ENCODE measurements around the gene STIP1. TPM values are rescaled to one million over a fixed set of nuclear protein-coding genes. Genes with fewer than 3 reads are reported as not detected.

The STIP1 gene
- total and polyA plus RNA-seq, 10 of the 15 experiments (the other 5 are each of a cell fraction or from before 2014, with no cell fraction given) = 25.2 to 291 (median 191) TPM

DNA sequence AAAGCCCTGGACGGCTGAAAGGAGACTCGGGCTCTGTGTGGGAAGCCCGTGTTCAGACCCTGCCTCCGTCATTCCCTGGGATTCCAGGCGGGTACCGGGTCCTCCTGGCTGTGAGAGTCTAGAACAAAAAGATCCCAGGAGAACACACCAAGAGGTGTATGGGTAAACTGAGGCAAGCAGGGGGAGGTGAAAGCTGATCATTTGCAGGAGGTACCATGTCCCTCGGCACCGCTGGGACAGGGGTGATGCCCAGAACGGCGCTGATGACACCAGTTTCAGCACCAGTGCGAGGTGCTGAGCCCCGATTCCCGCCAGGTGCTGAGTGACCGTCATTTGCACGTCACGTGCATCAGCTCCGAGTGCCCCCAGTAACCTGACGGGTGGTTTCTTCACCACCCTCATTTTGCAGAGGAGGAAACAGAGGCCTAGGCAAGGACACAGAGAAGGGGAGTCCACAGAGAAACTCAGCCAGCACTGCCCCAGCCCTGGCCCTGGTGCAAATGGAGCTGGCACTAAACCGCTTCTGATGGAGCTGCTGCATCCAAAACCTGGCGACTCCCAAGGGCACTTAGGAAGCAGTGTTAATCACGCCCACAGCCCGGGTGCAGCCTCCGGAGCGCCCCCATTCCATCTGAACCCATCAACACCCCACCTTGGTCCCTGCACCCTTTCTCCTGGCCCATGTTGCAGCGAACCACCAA, 36.9 kb upstream of the STIP1 start:
- Histone ChIP-seq H3K27ac (ENCODE audit: control insufficient read depth, insufficient read depth) (no peak overlapping the region), H3K36me3 (ENCODE audit: control insufficient read depth in 2 of 2, insufficient read depth in 2 of 2, low read length in 1 of 2) (no peaks in the 10 kb centered on the region), H3K9ac (ENCODE audit: control insufficient read depth, insufficient read depth, low read length) (no peak overlapping the region), H3K27me3 (replicated peaks in 1 of 2; ENCODE audit: control insufficient read depth in 2 of 2, insufficient read depth in 2 of 2, low read length in 1 of 2) (no peaks in the 10 kb centered on the region), H2AFZ (ENCODE audit: control insufficient read depth, low read depth, low read length) (no peak overlapping the region), H3K4me1 (ENCODE audit: control insufficient read depth, insufficient read depth, low read length) (no peaks in the 10 kb centered on the region; the same call in 1 of the 2 replicates), H3K4me3 (no peak overlapping the region), H3K4me2 (ENCODE audit: control insufficient read depth, insufficient read depth) (no peak overlapping the region), H3K9me3 (replicated peaks; ENCODE audit: control insufficient read depth, insufficient read depth, low read length) (no peaks in the 10 kb centered on the region), H3K79me2 (ENCODE audit: control insufficient read depth, insufficient read depth, low read length) (no peaks in the 10 kb centered on the region), H4K20me1 (ENCODE audit: control insufficient read depth, insufficient read depth) (0 out of 2 replicates have a peak, but pooled peaks cover 3% of the 10 kb centered on the region)
- ATAC-seq (no peak), DNase-seq (ENCODE audit: low read depth, low spot score) (no peak), FAIRE-seq (no peak)
- CTCF ChIA-PET = interaction anchor here (0.5 to 8.8 kb wide), 13 partner anchors 14 to 411 kb away, joined by 3 to 68 read pairs (median 4); partner anchors contain the start of genes MARK2 and ZFTA
- intact Hi-C loops (cut with micrococcal nuclease; ENCODE audit: unreplicated experiment) (loop anchor here (1.0 to 5.0 kb wide), 4 partner anchors 47 to 382 kb away; no protein-coding TSS in a partner anchor), in situ Hi-C loops (cut with MboI) (loop anchor here (5.0 kb wide), 2 partner anchors 147 to 312 kb away; partner anchors contain the start of gene MARK2)
- BruUV-seq (replicated peaks) = no TSS peak
- 34% methylated on average over 25 of the region's 25 CpGs for WGBS (ENCODE audit: insufficient coverage, insufficient replicate concordance, low lambda C conversion rate, missing lambda C conversion rate)
- TF ChIP-seq CHD2 (IDR thresholded peaks at IDR 0.05; ENCODE audit: borderline replicate concordance, low read depth, low read length) = no peak
- no peak for TF ChIP-seq NR2F1 (conservative IDR thresholded peaks at IDR 0.05)
- TF ChIP-seq MYC (IDR thresholded peaks at IDR 0.05; ENCODE audit: insufficient read depth, insufficient read length, insufficient replicate concordance, low read length, severe bottlenecking) = no peak
- no peak for TF ChIP-seq NRF1 (conservative IDR thresholded peaks at IDR 0.05; ENCODE audit: low read depth, low read length)
- no peak for TF ChIP-seq SP1 (IDR thresholded peaks at IDR 0.05; ENCODE audit: low read depth, low read length)
- TF ChIP-seq, protein P1, sequence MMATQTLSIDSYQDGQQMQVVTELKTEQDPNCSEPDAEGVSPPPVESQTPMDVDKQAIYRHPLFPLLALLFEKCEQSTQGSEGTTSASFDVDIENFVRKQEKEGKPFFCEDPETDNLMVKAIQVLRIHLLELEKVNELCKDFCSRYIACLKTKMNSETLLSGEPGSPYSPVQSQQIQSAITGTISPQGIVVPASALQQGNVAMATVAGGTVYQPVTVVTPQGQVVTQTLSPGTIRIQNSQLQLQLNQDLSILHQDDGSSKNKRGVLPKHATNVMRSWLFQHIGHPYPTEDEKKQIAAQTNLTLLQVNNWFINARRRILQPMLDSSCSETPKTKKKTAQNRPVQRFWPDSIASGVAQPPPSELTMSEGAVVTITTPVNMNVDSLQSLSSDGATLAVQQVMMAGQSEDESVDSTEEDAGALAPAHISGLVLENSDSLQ (IDR thresholded peaks at IDR 0.05) = no peak
- no peak for TF ChIP-seq POLR2AphosphoS2 (IDR thresholded peaks at IDR 0.05; ENCODE audit: low read depth, low read length)
- TF ChIP-seq POLR2AphosphoS5 (IDR thresholded peaks at IDR 0.05; ENCODE audit: low read length) = no peak
- no peak for TF ChIP-seq HDAC6 (IDR thresholded peaks at IDR 0.05; ENCODE audit: unreplicated experiment)
- no peak for TF ChIP-seq HDGF (IDR thresholded peaks at IDR 0.05)
- TF ChIP-seq, protein P2, sequence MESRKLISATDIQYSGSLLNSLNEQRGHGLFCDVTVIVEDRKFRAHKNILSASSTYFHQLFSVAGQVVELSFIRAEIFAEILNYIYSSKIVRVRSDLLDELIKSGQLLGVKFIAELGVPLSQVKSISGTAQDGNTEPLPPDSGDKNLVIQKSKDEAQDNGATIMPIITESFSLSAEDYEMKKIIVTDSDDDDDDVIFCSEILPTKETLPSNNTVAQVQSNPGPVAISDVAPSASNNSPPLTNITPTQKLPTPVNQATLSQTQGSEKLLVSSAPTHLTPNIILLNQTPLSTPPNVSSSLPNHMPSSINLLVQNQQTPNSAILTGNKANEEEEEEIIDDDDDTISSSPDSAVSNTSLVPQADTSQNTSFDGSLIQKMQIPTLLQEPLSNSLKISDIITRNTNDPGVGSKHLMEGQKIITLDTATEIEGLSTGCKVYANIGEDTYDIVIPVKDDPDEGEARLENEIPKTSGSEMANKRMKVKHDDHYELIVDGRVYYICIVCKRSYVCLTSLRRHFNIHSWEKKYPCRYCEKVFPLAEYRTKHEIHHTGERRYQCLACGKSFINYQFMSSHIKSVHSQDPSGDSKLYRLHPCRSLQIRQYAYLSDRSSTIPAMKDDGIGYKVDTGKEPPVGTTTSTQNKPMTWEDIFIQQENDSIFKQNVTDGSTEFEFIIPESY (IDR thresholded peaks at IDR 0.05) = no peak
- TF ChIP-seq SMC3 (IDR thresholded peaks at IDR 0.05; ENCODE audit: borderline replicate concordance, low read length) = no peak
- TF ChIP-seq SMAD5 (IDR thresholded peaks at IDR 0.05; ENCODE audit: low read depth) = no peak
- no peak for TF ChIP-seq POLR2A (IDR thresholded peaks at IDR 0.05; ENCODE audit: low read depth, low read length)
- TF ChIP-seq, protein P3, sequence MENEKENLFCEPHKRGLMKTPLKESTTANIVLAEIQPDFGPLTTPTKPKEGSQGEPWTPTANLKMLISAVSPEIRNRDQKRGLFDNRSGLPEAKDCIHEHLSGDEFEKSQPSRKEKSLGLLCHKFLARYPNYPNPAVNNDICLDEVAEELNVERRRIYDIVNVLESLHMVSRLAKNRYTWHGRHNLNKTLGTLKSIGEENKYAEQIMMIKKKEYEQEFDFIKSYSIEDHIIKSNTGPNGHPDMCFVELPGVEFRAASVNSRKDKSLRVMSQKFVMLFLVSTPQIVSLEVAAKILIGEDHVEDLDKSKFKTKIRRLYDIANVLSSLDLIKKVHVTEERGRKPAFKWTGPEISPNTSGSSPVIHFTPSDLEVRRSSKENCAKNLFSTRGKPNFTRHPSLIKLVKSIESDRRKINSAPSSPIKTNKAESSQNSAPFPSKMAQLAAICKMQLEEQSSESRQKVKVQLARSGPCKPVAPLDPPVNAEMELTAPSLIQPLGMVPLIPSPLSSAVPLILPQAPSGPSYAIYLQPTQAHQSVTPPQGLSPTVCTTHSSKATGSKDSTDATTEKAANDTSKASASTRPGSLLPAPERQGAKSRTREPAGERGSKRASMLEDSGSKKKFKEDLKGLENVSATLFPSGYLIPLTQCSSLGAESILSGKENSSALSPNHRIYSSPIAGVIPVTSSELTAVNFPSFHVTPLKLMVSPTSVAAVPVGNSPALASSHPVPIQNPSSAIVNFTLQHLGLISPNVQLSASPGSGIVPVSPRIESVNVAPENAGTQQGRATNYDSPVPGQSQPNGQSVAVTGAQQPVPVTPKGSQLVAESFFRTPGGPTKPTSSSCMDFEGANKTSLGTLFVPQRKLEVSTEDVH (IDR thresholded peaks at IDR 0.05; ENCODE audit: low read depth, partially characterized antibody) = no peak
- TF ChIP-seq HDAC2 (IDR thresholded peaks at IDR 0.05) = no peak
- SMC1A ChIA-PET (ENCODE audit: uncharacterized antibody, unreplicated experiment) = interaction anchor here (1.2 to 3.1 kb wide), 2 partner anchors 123 to 312 kb away, joined by 3 to 12 read pairs; no protein-coding TSS in a partner anchor
- POLR2A ChIA-PET = no interaction called here
- RAD21 ChIA-PET (ENCODE audit: unreplicated experiment) = interaction anchor here (0.6 to 1.9 kb wide), 5 partner anchors 149 to 379 kb away, joined by 3 to 7 read pairs (median 3); no protein-coding TSS in a partner anchor

All from GM12878 (cell line).